ENCODE data around the gene NAPA.

The NAPA gene

DNA sequence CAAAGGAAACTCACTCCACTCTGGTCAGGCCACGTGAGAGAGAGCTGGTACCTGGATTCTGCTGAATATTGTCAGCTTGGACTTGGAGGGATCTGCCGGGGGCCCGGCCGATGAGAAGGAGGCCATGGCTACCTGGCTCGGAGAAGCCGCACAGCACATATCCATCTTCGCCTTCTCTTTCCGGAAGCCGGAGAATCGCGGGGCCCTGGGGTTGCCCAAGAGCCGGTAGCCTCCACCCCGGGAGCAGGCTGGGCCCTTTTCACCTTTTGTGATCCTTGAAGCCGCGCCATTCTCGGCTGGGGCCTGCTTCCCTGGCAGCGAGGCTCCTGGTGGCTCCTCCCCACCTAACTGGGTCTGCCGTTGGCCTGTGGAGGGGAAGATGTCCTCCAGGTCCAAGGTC is 29.2 kb upstream of the NAPA start:
- Histone ChIP-seq H3K27ac (ENCODE audit: insufficient read depth, low read length, poor library complexity, severe bottlenecking) (no peak overlapping the region), H3K36me3 (ENCODE audit: control insufficient read depth, insufficient read depth, low read length) (no peaks in the 10 kb centered on the region), H3K4me1 (ENCODE audit: control insufficient read depth, insufficient read depth, low read length, poor library complexity, severe bottlenecking) (peaks cover 10% of the 10 kb centered on the region), H3K9me3 (ENCODE audit: control insufficient read depth, low read length) (no peaks in the 10 kb centered on the region), H3K27me3 (replicated peaks; ENCODE audit: control insufficient read depth, insufficient read depth, low read length, poor library complexity, severe bottlenecking) (peaks cover 11% of the 10 kb centered on the region), H3K4me3 (ENCODE audit: insufficient read depth, low read depth, low read length, poor library complexity, severe bottlenecking) (no peak overlapping the region)
- DNase-seq, result no peak

DNA sequence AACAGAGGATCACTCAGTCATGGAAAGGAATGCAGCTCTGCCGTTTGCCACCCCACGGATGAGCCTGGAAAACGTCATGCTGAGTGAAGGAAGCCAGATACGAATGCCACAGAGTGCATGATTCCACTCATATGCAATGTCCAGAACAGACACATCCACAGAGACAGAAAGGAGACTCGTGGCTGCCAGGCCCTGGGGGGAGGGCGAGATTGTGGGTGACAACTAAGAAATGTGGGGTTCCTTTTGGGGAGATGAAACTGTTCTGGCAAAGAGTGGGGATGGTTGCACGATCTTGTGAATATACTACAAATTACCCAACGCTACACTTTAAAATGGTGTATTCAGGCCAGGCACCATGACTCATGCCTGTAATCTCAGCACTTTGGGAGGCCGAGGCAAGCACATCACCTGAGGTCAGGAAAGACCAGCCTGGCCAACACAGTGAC is 27.2 kb upstream of the NAPA start:
- peaks cover 11% of the 10 kb centered on the region for H3K27me3 ChIP-seq (replicated peaks; ENCODE audit: control insufficient read depth, insufficient read depth, low read length, poor library complexity, severe bottlenecking)
- H3K4me3 ChIP-seq (ENCODE audit: insufficient read depth, low read depth, low read length, poor library complexity, severe bottlenecking), result no peak overlapping the region
- DNase-seq, result no peak
- H3K27ac ChIP-seq (ENCODE audit: insufficient read depth, low read length, poor library complexity, severe bottlenecking), result no peak overlapping the region
- no peaks in the 10 kb centered on the region for H3K9me3 ChIP-seq (ENCODE audit: control insufficient read depth, low read length)
- H3K36me3 ChIP-seq (ENCODE audit: control insufficient read depth, insufficient read depth, low read length), result no peaks in the 10 kb centered on the region
- H3K4me1 ChIP-seq (ENCODE audit: control insufficient read depth, insufficient read depth, low read length, poor library complexity, severe bottlenecking), result peaks cover 10% of the 10 kb centered on the region

DNA sequence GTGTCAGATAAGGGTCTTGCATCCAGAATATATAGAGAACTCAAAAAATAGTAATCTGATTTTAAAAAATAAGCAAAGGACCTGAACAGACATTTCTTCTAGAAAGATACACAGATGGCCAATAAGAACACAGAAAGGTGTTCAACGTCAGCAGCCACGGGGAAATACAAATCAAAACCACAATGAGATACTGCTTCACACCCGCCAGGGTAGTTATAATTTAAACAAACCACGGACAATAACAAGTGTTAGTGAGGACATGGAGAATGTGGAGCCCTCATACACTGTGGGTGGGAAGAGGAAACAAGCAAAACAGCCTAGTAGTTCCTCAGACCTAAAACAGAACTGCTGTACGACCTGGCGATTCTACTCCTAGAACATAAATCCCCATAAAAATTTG is 26.7 kb upstream of the NAPA start:
- DNase-seq, result peak; percentile 26 to 35 (median 33)
- H3K4me1 ChIP-seq (ENCODE audit: control insufficient read depth, insufficient read depth, low read length, poor library complexity, severe bottlenecking), result peaks cover 10% of the 10 kb centered on the region
- no peak overlapping the region for H3K27ac ChIP-seq (ENCODE audit: insufficient read depth, low read length, poor library complexity, severe bottlenecking)

DNA sequence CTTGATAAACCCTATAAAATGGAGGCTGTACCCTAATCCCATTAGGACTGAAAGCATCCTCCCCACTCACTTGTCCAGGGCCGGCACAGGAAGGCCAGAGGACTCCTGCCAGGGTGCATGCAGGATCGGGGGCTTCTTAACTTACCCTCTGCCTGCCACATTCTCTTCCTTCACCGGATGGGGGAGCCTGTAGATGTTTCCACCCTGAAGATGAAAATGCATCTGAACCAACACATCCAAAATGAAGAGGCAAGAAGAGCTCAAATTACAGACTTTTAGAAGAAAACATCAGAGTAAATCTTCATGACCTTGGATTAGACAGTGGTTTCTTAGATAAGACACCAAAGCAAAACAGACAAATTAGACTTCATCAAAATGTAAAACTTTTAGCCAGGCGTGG is 25.9 kb upstream of the NAPA start:
- H3K27me3 ChIP-seq (replicated peaks; ENCODE audit: control insufficient read depth, insufficient read depth, low read length, poor library complexity, severe bottlenecking), result peaks cover 11% of the 10 kb centered on the region
- no peaks in the 10 kb centered on the region for H3K36me3 ChIP-seq (ENCODE audit: control insufficient read depth, insufficient read depth, low read length)
- no peak for DNase-seq
- no peak overlapping the region for H3K4me3 ChIP-seq (ENCODE audit: insufficient read depth, low read depth, low read length, poor library complexity, severe bottlenecking)
- peaks cover 10% of the 10 kb centered on the region for H3K4me1 ChIP-seq (ENCODE audit: control insufficient read depth, insufficient read depth, low read length, poor library complexity, severe bottlenecking)
- no peaks in the 10 kb centered on the region for H3K9me3 ChIP-seq (ENCODE audit: control insufficient read depth, low read length)
- H3K27ac ChIP-seq (ENCODE audit: insufficient read depth, low read length, poor library complexity, severe bottlenecking), result no peak overlapping the region

More for the DNA sequence above, 26.7 kb upstream of the NAPA start:
- Histone ChIP-seq H3K27me3 (replicated peaks; ENCODE audit: control insufficient read depth, insufficient read depth, low read length, poor library complexity, severe bottlenecking) (peaks cover 11% of the 10 kb centered on the region), H3K36me3 (ENCODE audit: control insufficient read depth, insufficient read depth, low read length) (no peaks in the 10 kb centered on the region), H3K9me3 (ENCODE audit: control insufficient read depth, low read length) (no peaks in the 10 kb centered on the region), H3K4me3 (ENCODE audit: insufficient read depth, low read depth, low read length, poor library complexity, severe bottlenecking) (no peak overlapping the region)

DNA sequence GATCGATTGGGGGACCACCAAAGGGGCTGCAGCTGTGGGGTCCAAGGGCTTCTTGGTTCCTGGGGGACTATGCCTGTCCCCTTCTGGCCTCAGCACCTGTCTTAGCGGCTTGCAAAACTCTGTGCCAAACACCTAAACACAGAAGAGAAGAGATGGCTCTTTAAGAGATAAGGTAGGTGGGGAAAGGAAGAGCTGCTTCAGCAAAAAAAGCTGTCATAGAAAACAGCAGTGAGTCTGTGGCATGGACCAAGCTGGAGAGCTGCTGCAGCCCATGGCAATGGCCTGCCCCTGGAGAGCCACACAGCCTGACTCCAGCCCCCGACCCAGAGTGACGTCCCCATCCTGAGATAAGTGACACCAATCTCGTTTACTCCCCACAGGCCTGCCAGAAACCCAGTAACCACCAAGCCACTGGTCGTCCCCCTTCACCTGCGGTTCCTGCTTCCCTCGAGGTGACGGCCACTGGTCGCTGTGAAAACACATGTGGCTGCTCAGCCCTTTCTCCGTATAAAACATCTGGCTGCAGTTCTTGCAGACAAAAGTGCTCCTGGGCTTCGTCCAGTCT is 25.0 kb upstream of the NAPA start:
- Histone ChIP-seq H3K9me3 (ENCODE audit: control insufficient read depth, low read length) (no peaks in the 10 kb centered on the region), H3K27ac (ENCODE audit: insufficient read depth, low read length, poor library complexity, severe bottlenecking) (no peak overlapping the region), H3K4me1 (ENCODE audit: control insufficient read depth, insufficient read depth, low read length, poor library complexity, severe bottlenecking) (peaks cover 7% of the 10 kb centered on the region), H3K27me3 (replicated peaks; ENCODE audit: control insufficient read depth, insufficient read depth, low read length, poor library complexity, severe bottlenecking) (peaks cover 6% of the 10 kb centered on the region), H3K4me3 (ENCODE audit: insufficient read depth, low read depth, low read length, poor library complexity, severe bottlenecking) (no peak overlapping the region), H3K36me3 (ENCODE audit: control insufficient read depth, insufficient read depth, low read length) (no peaks in the 10 kb centered on the region)
- DNase-seq, result peak in 2 of 3 donors; percentile 6 to 22

DNA sequence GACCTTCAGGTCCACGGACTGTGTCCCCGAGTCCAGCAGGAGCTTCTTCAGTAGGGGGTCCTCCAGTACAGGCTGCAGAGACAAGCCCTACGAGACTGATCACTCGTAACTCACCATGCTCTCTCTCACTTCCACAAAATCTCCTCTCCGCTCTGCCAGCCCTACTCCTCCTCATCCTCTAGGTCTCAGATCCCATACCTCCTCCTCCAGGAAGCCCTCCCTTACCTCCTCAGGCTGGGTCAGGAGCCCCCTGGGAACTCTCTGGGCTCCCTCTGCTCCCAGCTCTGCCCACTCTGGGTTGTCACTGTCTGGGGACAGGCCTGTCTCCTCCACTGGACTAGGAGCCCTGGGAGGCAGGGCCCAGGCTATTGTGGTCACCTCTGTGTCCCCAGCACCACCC is 23.9 kb upstream of the NAPA start:
- Histone ChIP-seq H3K4me3 (ENCODE audit: insufficient read depth, low read depth, low read length, poor library complexity, severe bottlenecking) (no peak overlapping the region), H3K9me3 (ENCODE audit: control insufficient read depth, low read length) (no peaks in the 10 kb centered on the region), H3K27me3 (replicated peaks; ENCODE audit: control insufficient read depth, insufficient read depth, low read length, poor library complexity, severe bottlenecking) (no peaks in the 10 kb centered on the region), H3K4me1 (ENCODE audit: control insufficient read depth, insufficient read depth, low read length, poor library complexity, severe bottlenecking) (peaks cover 4% of the 10 kb centered on the region), H3K27ac (ENCODE audit: insufficient read depth, low read length, poor library complexity, severe bottlenecking) (no peak overlapping the region), H3K36me3 (ENCODE audit: control insufficient read depth, insufficient read depth, low read length) (no peaks in the 10 kb centered on the region)
- no peak for DNase-seq

DNA sequence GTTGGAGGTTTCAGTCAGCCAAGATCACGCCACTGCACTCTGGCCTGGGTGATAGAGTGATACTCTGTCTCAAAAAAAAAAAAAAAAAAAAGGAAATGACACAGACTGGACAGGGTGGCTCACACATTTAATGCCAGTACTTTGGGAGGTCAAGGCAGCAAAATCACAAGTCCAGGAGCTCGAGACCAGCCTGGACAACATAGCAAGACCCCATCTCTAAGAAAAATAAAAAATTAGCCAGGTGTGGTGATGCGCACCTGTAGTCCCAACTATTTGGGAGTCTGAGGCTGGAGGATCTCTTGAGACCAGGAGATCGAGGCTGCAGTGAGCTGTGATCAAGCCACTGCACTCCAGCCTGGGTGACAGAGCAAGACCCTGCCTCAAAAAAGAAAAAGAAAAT is 22.6 kb upstream of the NAPA start:
- Histone ChIP-seq H3K9me3 (ENCODE audit: control insufficient read depth, low read length) (no peaks in the 10 kb centered on the region), H3K27ac (ENCODE audit: insufficient read depth, low read length, poor library complexity, severe bottlenecking) (no peak overlapping the region), H3K4me3 (ENCODE audit: insufficient read depth, low read depth, low read length, poor library complexity, severe bottlenecking) (no peak overlapping the region), H3K27me3 (replicated peaks; ENCODE audit: control insufficient read depth, insufficient read depth, low read length, poor library complexity, severe bottlenecking) (no peaks in the 10 kb centered on the region), H3K4me1 (ENCODE audit: control insufficient read depth, insufficient read depth, low read length, poor library complexity, severe bottlenecking) (peaks cover 4% of the 10 kb centered on the region), H3K36me3 (ENCODE audit: control insufficient read depth, insufficient read depth, low read length) (no peaks in the 10 kb centered on the region)
- no peak for DNase-seq

DNA sequence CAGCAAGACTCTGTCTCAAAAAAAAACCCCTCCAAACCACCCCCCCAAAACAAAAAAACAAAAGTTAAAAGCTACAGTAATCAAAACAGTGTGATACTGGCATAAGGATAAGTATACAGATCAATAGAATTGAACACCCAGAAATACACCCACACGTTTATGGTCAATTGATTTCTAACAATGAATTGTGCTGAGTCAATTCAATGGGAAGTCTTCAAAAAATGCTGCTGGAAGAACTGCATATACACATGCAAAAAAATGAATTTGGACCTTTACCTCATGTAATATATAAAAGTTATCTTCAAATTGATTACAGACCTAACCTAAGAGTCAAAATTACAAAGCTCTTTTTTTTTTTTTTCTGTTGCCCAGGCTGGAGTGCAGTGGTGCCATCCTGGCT is 19.8 kb upstream of the NAPA start:
- H3K9me3 ChIP-seq (ENCODE audit: control insufficient read depth, low read length), result no peaks in the 10 kb centered on the region
- DNase-seq, result no peak
- H3K4me3 ChIP-seq (ENCODE audit: insufficient read depth, low read depth, low read length, poor library complexity, severe bottlenecking), result no peak overlapping the region

DNA sequence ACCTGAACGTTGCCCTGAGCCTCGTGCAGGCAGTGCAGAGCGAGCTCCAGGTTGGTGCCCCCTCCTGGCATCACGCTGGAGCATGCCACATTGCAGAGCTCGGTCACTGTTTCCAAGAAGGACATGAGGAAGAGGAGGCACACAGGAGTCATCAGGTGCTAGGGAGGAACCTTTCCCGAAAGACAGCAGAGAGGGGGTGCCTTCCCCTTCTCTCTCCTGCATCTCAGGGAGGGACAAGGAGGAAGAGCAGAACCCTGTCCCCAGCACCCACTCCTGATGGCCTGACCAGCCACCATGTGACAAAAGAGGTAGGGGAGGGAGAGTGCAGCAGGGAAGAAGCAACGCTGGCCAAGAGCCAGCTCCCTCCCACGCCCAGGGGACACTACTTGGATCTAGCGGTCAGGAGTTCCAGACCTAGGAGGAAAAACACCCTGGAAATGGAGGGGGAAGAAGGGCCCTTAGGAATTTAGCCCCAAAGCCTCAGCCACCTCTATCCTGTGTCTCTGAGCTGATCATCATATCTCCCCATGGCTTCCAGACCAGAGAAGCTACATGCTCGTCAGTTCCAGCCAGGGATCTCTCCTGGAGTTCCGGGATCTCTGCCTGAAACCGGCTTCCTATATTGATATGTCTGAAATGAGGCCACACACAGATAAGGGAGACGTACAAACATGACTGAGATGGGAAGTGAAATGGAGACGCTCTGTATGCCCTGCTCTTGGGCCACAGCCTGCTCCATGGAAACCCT is 17.0 kb upstream of the NAPA start:
- Histone ChIP-seq H3K4me1 (ENCODE audit: control insufficient read depth, insufficient read depth, low read length, poor library complexity, severe bottlenecking) (no peaks in the 10 kb centered on the region), H3K27me3 (replicated peaks; ENCODE audit: control insufficient read depth, insufficient read depth, low read length, poor library complexity, severe bottlenecking) (no peaks in the 10 kb centered on the region), H3K9me3 (ENCODE audit: control insufficient read depth, low read length) (no peaks in the 10 kb centered on the region), H3K4me3 (ENCODE audit: insufficient read depth, low read depth, low read length, poor library complexity, severe bottlenecking) (no peak overlapping the region), H3K36me3 (ENCODE audit: control insufficient read depth, insufficient read depth, low read length) (no peaks in the 10 kb centered on the region), H3K27ac (ENCODE audit: insufficient read depth, low read length, poor library complexity, severe bottlenecking) (no peak overlapping the region)
- no peak for DNase-seq

More for the DNA sequence above, 19.8 kb upstream of the NAPA start:
- no peaks in the 10 kb centered on the region for H3K36me3 ChIP-seq (ENCODE audit: control insufficient read depth, insufficient read depth, low read length)
- H3K4me1 ChIP-seq (ENCODE audit: control insufficient read depth, insufficient read depth, low read length, poor library complexity, severe bottlenecking), result no peaks in the 10 kb centered on the region
- no peak overlapping the region for H3K27ac ChIP-seq (ENCODE audit: insufficient read depth, low read length, poor library complexity, severe bottlenecking)
- H3K27me3 ChIP-seq (replicated peaks; ENCODE audit: control insufficient read depth, insufficient read depth, low read length, poor library complexity, severe bottlenecking), result no peaks in the 10 kb centered on the region

DNA sequence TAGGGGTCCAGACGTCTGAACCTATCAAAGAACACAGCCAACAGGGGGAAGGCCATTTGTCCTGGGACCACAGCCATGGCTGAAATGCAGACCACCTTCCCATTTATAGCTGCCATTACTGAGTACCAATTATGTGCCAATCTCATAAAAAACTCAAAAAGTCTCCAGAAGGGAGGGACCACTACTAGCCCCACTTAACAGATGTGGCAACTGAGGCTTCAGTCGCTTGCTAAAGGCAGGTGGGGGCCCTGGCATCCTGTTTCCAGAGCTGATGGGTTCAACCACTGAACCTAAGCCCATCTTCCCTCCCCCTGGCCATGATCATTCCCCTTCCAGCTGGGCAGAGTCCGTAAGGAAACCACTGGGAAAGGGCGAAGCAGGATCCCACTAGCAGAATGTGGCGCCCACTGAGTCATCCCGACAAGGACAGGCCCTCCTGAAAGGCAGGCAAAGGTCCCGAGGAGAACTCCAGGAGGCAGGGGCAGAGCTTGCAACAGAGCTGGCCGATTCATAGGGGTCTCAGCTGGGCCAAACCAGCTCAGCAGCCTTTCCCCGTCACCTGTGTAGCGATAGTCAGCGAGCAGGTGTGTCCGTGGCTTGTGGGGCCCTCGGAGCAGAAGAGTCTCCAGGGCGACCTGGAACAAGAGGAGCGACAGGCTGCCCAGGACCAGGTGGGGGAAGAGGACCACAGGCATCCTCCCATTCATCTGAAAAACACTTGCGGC is 14.3 kb upstream of the NAPA start:
- Histone ChIP-seq H3K27ac (ENCODE audit: insufficient read depth, low read length, poor library complexity, severe bottlenecking) (no peak overlapping the region), H3K4me1 (ENCODE audit: control insufficient read depth, insufficient read depth, low read length, poor library complexity, severe bottlenecking) (no peaks in the 10 kb centered on the region), H3K36me3 (ENCODE audit: control insufficient read depth, insufficient read depth, low read length) (no peaks in the 10 kb centered on the region), H3K4me3 (ENCODE audit: insufficient read depth, low read depth, low read length, poor library complexity, severe bottlenecking) (no peak overlapping the region), H3K27me3 (replicated peaks; ENCODE audit: control insufficient read depth, insufficient read depth, low read length, poor library complexity, severe bottlenecking) (no peaks in the 10 kb centered on the region), H3K9me3 (ENCODE audit: control insufficient read depth, low read length) (no peaks in the 10 kb centered on the region)
- DNase-seq, result no peak

Measured in effector memory CD4-positive, alpha-beta T cell (primary cell).